CD4-positive, alpha-beta T cell treated with Interleukin-17A for 1 hour (primary cell): ENCODE measurements around the gene SAXO2.
A peak's percentile ranks its signal among the peaks of the same experiment; 100 is the strongest.
"Not testable (repeated sequence)": the region's sequence is repeated elsewhere in the genome, so short reads cannot be mapped to it uniquely, and the experiment has no call there.

ENCODE experiments used
- DNase-seq: peaks from one replicate; pipeline ENCODE4 v3.0.0-alpha.2; 2020

Gene SAXO2

DNA sequence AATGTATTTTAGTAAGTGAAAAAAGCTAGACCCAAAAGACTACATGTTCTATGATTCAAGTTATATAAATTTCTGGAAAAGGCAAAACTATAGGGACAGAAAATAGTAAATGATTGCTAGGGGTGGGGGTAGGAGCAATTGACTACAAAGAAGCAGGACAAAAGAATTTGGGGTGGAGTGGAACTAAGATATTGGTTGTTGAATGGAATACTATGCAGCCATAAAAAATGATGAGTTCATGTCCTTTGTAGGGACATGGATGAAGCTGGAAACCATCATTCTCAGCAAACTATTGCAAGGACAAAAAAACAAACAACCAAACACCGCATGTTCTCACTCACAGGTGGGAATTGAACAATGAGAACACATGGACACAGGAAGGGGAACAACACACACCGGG lies 25.6 kb downstream of the SAXO2 start:
- not testable (repeated sequence) for DNase-seq

DNA sequence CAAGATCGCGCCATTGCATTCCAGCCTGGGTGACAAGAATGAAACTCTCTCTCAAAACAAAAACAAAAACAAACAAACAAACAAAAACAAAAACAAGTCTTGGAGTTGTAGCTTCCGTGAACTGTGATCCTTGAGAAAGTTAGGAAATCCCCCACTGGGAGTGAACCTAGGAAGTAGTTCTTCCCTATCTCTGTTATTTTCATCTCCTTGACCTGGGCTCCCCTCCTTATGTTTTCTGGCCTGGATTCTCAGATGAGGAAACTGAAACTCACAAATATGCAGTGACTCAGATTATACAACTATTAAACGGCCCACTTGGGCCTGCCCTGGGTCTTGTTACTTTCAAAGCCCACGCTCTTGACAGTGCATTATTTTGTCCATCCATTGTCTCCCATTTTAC lies 29.7 kb downstream of the SAXO2 start:
- no peak for DNase-seq

DNA sequence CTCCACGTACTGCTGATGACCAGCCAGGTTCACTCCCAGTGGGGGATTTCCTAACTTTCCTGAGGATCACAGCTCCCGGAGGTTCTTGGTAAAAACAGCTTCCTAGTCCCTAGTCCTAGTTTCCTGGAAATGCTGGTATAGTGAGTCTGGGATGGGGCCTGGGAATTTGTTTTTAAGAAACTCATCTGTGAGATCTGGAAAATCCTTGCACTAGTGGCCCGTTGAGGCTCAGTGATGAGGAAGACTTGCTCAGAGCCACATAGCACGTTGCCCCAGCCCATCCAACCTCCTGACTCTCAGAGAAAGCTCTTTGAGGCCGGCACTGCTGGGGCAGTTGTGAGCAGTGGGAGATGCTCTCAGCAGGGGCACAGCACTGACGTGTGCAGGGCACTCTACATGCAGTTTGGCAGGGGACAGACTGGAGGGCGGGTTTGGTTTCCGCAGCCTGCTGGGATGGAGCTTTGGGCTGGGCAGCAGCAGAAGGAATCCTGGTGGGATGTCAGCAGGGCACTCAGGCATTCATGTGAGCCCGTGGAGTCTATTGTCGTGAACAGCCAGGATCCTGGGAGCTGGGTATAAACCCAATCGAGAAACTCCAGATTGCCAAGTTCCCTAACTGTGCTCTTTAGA lies 31.6 kb downstream of the SAXO2 start:
- DNase-seq = no peak

DNA sequence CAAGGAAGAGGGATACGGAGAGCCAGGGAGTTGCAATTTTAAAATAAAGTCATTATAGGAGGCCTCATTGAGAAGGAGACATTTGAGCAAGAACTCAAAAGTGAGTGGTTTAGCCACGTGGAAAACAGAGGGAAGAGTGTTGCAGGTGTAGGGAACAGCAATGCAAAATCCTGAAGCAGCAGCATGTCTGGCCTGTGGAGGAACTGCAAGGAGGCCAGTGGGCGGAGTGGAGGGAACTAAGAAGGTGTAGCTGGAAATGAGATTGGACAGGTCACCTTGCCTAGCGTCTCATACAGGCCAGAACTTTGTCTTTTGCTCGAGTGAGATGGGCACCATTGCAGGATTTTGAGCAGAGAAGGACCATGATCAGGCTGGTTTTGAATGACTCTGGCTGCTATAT lies 34.9 kb downstream of the SAXO2 start:
- no peak for DNase-seq

DNA sequence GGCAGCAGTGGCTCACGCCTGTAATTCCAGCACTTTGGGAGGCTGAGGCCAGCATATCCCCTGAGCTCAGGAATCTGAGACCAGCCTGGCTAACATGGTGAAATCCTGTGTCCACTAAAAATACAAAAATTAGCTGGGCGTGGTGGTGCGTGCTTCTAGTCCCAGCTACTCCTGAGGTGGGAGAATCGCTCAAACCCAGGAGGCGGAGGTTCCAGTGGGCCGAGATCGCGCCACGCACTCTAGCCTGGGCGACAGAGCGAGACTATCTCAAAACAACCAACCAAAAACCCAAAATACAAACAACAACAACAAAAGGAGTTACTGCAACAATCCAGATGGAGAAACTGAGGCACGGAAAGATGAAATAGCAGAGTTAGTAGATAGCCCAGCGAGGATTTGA lies 35.4 kb downstream of the SAXO2 start:
- no peak for DNase-seq

DNA sequence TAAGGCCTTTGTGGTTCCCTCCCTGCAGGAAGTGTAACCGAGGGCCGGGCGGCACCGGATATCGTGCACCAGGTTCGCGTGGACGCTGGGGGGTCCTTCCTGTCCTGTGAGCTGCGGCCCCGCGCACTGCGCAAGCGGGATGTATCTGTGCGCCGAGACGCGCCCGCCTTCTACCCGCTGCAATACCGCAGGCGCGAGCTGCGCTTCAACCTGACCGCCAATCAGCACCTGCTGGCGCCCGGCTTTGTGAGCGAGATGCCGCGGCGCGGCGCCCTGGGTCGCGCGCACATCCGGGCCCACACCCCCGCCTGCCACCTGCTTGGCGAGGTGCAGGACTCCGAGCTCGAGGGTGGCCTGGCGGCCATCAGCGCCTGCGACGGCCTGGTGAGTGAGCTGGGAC lies 35.9 kb downstream of the SAXO2 start:
- peak; percentile 63 for DNase-seq

DNA sequence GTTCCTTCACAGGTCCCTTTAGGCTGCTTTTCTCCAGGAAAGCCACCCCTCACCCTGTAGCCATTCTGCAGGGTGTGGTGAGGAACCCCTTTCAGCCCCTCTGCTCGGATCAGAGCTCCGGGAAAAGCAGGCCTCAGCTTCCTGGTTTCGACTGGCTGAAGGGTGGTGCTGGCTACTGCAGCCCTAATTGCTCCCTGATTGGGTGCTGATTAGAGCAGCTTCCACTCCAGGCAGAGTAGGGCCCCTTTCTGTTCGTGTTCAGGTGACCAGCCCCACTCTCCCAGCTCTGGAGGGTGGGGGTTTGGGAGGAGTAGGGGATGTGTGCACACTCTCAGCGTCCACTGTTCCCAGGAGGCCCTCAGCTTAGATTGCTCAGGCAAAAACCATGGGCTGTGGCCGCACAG lies 36.9 kb downstream of the SAXO2 start:
- DNase-seq = not testable (repeated sequence)

DNA sequence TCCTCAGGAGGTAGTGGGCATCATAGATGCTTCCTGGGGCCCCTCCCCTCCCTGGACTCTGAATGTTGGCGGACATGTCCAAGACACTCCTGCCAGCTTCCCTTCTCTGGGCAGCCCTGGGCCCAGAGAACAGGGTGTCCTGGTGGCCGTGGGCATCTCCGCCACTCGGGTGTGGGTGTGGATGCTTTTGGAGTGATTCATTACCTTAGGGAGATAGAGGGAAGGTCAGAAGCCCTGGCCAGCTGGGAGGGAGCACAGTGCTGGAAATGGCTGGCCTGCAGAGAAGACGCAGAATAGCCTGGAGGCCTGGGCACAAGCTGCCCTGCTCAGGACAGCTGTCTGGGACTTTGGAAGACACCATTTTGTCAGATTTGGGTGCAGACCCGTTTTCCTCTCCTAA lies 37.7 kb downstream of the SAXO2 start:
- not testable (repeated sequence) for DNase-seq

DNA sequence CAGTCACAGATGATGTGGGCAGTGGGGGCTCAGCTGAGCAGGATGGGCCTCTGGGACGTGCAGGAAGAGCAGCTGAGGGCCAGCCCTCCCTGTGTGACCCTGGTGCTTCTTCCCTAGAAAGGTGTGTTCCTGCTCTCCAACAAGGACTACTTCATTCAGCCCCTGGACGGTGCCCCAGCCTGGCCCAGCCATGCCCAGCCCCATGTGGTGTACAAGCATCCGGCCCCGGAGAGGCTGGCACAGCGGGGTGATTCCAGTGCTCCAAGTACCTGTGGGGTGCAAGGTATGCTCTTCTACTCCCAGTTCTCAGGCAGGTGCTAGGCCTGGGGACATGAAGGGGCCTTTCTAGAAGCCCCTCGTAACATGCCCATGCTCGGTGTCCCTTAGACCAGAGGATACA lies 38.3 kb downstream of the SAXO2 start:
- no peak for DNase-seq

DNA sequence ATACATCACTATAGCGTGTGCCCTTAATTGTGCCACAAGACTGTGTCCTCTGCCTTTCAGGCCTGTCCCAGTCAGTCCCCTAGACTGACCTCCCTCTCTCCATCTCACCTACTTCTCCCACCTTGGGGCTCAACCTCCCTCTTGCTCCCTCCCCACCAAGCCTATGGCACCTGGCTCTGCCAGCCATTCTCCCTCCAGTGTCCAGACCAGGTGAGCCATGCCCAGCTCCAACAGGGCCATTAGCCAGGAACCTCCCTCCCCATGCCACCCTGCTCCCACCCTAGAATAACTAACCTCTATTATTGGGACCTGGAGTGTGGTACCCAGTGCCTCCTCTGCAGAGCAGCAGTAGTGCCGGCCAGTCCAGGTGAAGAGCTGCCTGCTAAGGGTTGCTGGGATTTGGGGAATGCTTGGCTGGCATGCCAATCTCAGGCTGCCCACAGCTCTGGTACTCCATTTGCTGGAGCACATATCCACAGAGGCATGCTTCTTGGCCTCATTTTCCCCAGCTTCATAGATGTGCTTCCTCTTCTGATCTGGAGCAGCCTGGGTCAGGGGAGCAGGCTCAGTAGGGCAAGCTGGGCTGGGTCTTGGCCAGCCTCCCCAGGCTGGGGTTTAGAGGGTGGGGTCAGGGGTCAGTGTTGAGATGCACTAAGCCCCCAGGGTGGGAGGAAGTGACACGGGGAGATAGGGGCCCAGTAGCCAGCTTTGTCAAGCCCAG lies 38.8 kb downstream of the SAXO2 start:
- no peak for DNase-seq

DNA sequence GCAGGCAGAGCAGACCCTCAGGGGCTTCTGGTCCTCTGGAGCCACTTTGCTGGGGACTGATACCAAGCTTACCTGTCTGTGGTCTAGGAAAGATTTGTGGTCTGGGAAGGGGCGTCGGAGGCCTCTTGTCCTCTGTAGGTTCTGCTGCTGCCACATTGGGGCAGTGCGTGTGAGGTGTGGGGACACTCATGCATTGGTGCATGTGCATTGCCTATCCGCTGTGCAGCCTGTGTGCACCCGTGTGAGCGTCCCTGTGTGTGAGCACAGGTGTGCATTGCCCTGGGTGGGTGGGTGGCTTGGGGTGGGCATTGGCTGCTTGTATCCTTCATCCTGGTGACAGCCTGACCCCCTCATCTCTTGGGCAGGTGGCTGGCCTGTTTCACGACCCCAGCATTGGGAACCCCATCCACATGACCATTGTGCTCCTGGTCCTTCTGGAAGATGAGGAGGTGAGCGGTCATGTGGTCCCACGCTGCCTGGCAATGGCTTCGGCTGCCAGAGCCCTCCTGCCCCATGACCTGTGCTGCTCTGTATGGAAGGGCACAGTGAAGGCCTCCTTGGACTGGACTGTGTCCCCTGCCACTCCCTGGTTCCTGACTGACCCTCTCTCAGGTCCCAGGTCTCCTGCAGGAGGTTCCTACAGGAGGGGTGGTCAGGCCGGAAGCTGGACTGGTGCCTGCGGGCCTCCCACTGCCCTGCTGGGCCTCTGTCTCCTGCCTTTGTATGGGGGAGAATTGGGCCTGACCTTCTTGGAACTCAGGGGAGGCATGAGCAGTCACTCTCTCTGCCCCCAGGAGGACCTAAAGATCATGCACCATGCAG lies 41.5 kb downstream of the SAXO2 start:
- no peak for DNase-seq

DNA sequence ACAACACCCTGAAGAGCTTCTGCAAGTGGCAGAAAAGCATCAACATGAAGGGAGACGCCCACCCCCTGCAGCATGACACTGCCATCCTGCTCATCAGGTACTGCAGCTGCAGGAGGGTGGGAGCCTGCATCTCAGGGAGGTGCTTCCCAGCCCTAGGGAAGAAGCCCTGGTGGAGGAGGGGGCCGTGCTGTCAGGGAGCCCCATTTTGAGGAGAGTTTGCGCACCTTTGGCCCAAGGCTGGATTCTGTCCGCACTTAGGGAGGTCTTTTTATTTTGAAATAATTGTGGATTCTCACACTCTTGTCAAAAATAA lies 42.1 kb downstream of the SAXO2 start:
- no peak for DNase-seq

DNA sequence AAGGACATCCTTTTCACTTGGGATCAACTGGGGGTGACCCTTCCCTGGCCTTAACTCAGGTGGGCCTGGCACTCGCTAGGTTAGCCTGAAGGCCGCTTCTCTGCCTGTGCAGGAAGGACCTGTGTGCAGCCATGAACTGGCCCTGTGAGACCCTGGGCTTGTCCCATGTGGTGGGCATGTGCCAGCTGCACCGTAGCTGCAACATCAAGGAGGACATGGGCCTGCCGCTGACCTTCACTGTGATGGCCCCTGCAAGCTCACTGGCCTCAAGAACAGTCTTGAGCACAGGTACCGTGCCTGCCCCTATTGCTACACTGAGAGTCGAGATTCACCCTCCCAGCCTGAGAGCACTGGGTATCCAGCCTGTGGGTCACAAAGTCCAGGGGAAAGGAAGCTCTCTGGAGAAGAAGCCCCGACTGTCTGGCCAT lies 43.0 kb downstream of the SAXO2 start:
- DNase-seq = no peak

DNA sequence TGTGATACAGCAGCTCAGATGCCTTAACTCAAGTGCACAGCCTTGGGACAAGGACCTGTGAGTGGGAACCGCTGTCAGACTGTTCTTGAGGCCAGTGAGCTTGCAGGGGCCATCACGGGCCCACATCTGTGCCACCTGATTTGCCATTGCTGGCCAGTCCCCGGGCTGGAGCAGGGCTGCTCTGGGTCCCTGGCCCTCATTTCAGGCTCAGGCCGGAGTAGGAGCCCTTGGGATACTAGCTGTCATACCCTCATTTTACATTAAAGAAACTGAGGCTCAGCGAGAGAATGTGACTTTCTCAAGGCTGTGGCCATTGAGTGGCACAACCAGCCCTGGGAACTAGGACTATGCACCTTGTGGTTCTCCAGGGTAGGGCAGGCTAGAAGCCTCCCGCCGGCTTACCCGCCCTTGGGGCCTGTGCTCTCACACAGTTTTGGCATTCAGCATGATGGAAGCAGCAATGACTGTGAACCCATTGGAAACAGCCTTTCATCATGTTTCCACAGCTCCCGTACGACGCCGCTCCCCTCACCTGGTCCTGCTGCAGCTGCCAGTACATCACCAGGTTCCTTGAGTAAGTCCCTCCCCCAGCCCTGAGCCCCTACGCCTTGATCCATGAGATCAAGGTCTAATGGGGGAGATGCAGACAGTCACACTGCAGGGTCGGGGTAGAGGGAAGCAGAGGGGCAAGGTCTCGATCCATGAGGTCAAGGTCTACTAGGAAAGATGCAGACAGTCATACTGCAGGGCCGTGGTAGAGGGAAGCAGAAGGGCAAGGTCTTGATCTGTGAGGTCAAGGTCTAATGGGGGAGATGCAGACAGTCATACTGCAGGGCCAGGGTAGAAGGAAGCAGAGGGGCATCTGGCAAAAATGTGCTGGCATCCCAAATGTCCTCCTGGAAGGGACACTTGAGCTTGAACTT lies 44.4 kb downstream of the SAXO2 start:
- no peak for DNase-seq

DNA sequence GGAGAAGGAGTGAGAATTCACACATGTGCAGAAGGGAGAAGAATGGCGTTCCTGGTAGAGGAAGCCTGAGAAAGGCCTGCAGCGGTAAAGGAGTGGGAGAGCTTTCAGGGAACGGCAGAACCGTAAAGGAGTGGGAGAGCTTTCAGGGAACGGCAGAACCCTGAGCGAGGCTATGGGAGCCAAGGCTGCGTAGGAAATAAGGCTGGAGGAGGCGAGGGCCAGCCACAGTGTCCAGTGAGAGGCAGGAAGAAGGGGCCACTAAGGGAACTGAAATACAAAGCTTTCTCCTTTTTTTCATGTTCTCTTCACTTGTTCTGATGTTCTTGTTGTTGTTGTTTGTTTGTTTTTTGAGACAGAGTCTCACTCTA lies 45.1 kb downstream of the SAXO2 start:
- no peak for DNase-seq

DNA sequence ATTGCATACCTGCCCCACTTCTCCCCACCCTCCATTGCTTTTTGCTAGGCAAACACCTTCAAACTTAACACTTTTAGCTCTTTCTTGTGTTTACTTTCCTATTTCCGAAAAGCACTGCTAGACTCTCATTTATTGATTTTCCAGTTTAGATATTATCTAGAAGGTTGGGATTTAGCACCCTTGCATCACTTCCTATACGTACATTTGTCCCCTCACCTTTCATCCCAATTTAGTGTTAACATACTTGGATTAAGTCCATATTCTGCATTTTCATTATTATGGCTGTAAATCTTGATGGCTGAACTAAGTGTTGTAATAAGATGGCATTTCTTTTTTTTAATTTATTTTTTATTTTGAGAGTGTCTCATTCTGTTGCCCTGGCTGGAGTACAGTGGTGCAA lies 47.2 kb downstream of the SAXO2 start:
- DNase-seq = no peak

DNA sequence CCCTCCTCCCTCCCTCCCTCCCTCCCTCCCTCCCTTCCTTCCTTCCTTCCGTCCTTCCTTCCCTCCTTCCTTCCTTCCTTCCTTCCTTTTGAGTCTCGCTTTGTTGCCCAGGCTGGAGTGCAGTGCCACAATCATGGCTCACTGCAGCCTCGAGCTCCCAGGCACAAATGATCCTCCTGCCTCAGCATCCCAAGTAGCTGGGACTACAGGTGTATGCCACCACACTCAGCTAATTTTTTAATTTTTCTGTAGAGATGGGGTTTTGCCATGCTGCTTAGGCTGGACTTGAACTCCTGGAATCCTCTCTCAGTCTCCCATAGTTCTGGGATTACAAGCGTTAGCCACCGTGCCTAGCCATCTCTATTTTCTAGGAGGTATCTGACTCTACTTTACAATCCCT lies 48.7 kb downstream of the SAXO2 start:
- DNase-seq = not testable (repeated sequence)

DNA sequence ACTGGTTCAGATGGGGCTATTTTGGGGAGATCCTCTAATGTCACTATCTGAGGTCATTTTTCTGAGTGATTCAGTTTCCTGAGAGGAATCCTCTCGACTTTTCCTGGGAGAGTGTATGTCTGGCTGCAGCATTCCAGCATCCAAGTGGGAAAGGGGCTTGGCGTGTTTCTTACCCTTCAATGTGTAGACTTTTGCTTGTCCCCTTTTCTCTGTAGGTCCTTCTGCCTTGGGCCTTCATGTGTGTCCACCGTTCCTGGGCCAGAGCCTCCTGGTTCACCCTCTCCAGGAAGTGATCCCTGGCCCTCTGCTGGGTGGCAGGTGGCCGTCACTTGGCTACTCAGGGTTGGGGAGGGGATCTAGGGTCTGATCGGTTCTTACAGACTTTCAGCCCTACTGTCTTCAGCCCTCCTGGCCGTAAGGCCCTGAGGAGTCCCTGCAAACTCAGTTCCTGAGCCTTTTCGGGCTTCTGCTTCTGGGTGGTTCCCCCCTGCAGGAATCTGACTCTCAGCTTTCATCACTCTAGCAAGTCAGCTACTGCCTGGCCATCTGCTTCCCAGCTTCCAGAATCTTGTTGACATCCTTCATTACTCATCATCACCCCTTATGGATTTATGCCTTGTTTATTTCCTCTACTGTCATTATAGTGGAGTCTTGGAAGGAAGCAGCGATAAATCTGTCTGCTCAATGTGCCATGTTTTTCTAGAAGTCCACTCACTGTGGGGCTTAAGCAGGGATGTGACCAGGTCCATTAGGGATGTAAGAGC lies 50.1 kb downstream of the SAXO2 start:
- no peak for DNase-seq

DNA sequence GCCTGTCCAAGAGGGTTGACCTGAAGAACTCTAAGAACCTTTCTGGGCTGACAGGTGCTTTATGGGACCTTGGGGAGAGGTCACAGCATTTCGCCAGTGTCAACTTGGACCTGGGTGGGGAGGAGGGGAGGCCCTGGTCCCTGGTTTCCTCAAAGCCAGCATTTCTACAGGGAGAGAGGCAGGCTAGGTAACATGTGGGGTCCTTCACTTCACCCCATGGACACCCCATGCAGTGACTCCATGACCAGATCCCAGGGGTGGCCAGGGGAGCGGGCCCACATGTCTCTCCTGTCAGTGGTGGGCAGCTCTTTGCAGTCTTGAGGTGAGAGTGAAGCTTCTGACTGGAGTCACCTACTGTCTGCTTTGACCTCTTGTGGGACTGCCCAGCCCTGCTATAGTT lies 50.8 kb downstream of the SAXO2 start:
- no peak for DNase-seq

DNA sequence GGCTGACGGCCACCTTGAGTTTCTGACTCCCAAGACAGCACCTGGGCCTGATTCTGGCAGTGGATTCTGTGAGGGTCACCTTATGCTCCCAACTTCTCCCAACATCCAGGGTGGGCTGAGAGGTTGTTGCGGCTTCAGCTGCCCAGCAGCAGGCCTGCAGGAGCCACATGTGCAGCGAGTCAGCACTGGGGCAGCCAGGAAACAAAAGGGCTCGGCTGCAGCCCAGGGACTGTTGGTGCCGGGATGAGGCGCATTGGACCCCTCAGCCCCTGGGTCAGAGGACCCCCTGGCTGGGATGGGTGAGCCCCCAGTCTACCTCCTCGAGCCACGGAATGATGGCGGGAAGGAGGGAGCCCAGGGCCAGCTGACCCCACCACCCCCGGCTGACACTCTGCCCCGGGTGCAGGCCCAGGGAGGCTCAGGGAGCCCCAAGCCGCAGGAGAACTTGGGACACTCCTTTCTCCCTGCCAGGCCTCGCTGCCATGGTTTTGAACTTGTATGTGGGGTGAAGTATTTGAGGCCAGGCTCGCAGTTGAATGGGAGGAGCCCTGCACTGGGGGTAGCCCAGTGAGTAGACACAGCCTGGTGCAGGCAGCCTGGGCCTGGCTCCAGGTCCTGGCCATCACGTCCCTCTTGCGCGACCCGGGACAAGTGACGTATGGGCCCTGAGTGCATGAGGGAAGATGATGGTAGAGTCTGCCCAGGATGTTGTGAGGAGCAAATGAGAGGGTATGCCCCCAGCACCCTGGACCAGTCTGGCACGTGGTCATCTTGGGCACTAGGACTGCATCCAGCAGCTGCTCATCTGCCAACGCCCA lies 51.5 kb downstream of the SAXO2 start:
- DNase-seq = not testable (repeated sequence)

DNA sequence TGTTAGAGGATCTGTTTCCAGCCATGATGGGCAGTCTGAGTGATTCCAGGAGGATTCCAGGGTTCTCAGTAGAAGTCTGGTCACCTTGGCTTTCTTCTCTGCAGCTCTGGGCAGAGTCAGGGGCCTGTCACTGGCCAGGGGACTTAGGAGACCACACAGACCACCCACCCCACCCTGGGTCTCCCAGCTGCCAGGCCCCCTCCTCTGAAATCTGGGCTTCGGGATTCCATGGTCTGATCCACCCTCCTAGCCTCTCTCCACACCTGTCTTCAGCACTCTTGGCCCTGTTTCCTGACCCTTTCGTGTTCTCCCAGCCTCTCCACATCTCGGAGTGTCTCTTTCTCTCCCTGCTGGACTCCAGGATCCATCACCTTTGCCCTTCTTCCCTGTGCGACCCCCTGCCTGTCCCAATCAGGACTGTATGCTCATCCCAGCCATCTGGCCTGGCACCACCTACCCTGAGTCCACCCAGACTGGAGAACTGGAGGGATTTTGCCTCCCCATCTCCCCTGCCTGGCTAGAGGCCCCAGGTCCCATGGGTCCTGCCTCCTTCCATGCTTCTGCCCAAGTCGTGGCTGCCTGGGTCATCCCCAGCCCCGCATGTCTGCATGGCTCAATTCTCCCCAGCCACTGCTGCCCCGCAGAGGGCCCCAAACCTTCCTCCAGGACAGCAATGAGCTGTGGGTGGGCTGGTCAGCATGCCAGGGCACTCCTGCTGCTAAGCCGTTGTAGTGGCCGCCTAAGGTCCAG lies 52.3 kb downstream of the SAXO2 start:
- no peak for DNase-seq
